ENCODE results near the gene AHNAK2.
"Not testable (repeated sequence)": the region's sequence is repeated elsewhere in the genome, so short reads cannot be mapped to it uniquely, and the experiment has no call there.

The AHNAK2 gene

DNA sequence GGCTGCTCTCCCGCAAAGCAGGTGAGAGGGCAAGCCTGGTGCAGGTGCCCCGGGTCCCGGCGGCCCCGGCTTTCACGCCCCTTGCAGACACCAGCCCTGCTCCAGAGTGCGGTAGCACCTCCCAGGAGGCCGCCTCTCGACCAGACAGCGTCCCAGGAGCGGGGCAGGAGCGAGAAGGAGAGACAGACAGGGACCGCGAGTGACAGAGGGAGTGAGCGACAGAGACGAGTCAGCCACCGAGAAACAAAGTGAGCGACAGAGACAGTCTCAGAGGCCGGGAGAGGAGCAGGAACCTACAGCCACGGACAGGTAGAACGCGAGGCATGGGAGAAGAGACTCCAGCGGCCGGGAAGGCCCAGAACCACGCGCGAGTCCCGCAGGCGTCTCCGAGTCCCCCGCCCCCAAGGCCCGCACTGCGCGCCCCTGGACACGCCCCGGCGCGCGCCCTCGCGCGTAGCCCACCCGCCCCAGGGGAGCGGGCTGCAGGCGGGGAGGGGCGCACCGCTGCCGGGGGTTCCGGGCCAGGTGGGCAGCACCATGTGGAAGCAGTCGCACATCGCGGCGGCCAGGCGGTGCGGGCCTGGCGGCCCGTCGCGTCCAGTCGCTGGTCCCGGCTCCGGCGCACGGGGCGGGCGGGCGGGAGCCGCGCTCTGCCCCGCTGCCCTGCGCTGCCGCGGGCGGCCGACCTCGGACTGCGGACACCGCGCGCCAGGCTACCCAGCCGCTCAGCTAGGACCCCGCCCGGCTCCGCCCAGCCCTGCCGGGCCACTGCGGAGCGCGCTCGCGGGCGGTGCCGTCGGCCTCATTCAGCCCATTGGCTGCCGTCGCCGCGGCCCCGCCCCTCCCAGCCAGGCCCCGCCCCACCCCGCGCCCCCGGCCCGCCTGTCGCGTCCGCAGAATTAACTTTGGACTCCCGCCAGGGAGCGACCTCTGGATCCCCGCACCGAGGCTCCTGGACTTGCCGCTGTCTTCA is at the start of gene AHNAK2:
Gene AHNAK2 (minus strand): TSS at position 694 of the 973 bp plus-strand sequence. CDS start 137 bp downstream, at position 557.
- peak; percentile 57 for DNase-seq

DNA sequence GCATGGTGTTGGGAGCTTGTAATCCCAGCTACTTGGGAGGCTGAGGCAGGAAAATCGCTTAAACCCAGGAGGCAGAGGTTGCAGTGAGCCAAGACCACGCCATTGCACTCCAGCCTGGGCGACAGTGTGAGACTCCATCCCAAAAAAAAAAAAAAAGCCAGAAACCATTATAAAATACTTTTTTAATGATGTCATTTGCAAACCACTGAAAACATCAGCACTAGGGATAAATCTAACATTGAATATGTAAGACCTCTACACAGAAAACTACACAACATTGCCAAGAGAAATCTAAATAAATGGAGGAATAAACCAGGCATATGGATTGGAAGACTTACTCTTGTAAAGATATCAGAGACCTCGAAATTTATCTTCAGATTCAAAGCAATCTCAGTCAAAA is 49.5 kb upstream of the AHNAK2 start:
- not testable (repeated sequence) for DNase-seq

DNA sequence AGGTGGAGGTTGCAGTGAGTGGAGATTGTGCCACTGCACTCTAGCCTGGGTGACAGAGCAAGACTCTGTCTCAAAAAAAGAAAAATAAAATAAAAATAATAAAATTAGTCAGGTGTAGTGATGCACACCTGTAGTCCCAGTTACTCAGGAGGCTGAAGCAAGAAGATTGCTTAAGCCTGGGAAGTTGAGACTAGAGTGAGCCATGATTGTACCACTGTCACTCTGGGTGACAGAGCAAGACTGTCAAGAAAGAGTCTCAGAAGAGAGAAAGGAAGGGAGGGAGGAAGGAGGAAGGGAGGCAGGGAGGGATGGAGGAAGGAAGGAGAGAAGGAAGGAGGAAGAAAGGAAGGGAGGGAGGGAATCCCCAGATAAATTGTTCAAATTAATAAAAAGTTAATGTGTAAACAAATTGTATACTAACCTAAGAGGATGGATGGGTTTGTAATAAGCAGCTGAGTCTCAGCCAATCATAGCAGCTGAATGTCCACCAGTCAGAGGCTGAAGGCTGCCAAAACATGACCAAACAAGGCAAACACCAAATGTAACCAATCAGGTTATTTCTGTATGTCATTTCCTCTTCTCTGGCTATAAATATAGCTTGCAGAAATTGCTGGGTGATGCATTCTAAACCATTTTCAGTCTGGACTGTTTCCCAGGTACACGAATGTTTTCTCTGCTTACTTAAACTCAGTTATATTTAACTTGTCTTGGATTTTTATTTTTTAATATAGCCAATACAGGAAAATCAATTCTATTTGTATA is 48.8 kb upstream of the AHNAK2 start:
- DNase-seq, result no peak

- no peak for DNase-seq
Observed at GRCh38 chr14:105026033-105026785, 48.0 kb upstream of the AHNAK2 start.

DNA sequence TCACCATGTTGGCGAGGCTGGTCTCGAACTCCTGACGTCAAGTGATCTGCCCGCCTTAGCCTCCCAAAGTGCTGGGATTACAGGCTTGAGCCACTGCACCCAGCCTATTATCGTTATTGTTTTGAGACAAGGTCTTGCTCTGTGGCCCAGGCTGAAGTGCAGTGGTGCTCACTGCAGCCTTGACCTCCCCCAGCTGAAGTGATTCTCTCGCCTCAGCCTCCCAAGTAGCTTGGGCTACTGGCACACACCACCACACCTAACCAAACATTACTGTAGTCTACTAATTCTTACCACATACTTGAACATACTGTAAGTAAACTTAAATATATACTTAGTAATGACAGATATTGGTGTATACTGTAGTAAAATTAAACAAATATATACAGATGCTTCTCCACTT is 47.3 kb upstream of the AHNAK2 start:
- DNase-seq, result no peak

GRCh38 chr14:105023791-105024480 is 45.8 kb upstream of the AHNAK2 start:
- no peak for DNase-seq

DNA sequence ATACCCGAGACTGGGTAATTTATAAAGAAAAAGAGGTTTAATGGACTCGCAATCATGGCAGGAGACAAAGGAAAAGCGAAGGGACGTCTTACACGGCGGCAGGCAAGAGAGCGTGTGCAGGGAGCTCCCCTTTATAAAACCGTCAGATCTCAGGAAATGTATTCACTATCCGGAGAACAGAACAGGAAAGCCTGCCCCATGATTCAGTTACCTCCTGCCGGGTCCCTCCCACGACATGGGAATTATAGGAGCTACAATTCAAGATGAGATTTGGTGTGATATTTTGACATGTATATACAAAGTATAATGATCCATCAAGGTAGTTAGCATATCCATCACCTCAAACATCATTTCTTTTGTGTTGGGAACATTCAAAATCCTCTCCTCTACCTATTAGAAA is 45.0 kb upstream of the AHNAK2 start:
- no peak for DNase-seq

DNA sequence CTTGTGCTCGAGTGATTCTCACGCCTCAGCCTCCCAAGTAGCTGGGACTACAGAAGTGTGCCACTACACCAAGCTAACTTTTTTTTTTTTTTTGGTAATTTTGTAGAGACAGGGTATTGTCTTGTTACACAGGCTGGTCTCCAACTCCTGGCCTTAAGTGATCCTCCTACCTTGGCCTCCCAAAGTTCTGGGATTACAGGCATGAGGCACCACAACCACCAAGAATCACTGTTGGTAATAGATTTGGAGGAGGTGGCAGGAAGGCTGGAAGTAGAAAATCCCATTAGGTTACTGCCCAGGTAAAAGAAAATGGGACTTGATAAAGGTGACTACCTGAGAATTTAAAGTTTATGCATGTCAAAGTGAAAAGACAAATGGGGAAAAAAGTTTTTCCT is 44.1 kb upstream of the AHNAK2 start:
- DNase-seq, result no peak

DNA sequence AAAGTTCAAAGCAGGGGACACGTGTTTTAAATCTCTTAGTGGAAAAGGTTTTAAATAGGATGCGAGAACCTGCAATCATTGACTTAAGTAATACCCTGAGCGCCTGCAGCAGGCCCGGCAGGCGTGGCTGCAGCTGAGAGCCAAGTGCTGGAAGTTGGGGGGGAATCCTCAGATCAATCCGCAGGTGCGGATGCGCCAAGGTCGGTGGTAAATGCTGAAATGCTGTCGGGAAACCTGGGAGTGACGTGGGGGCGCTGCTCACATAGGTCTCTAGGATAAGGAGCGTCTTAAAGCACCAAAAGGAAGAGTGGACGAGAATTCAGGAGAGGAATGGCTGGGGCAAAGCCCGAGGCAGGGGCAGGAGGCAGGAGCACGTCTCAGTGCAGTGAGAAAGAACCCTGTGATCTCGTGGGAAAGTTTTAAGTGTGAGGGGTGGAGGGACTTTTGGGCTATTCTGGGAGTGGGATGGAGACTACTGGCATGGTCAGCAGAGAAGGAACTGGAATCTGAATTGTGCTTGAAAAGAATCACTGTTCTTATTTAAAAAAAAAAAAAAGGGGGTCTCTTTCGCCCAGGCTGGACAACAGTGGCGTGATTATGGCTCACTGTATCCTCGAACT is 43.6 kb upstream of the AHNAK2 start:
- peak; percentile 58 for DNase-seq

GRCh38 chr14:105020815-105021655 is 42.9 kb upstream of the AHNAK2 start, which contains the start of gene CDCA4:
Gene CDCA4, minus strand, starts transcription at chr14:105021083. Its CDS starts 9,154 bp downstream, at chr14:105011929.
- DNase-seq, result peak; percentile 99

DNA sequence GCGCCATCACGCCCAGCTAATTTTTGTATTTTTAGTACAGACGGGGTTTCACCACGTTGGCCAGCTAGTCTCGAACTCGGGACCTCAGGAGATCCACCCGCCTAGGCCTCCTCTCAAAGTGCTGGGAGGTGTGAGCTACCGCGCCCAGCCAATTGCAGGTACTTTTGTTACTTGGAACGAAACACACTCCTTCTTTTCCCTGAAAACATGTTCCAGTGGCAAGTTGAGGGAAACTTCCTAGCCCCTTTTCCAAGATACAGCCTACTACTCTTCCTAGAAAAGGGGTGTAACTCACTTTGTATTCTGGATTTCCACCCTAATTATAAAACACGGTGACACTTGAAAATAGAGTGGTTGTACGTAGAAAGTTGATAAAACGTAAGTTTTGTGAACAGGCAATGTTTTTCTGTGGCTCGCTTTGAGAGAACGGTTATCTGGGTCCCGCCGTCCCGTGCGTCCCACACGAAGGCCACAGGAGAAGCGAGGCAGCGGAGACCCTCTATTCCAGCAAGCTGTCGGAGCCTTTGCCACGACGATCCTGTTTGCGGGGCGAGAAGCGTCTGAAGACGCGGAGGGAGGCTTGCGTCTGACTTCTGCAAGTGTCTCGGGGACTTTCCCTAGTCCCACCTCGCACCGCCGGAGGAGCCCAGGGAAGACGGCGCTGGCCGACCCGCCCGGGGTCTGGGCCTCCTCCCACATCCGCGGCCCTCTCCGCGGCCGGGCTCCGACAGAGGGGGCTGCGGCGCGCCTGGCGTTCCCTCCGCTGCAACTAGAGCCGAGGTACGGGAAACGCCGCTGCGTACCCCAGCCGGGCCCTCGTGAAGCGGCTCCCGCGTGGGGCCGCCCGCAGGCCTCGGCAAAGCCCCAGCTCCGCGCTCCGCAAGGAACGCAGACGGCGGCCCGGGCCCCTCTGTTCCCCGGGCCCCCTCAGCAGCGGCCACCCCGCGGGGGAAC is 42.0 kb upstream of the AHNAK2 start:
- DNase-seq, result peak; percentile 58

DNA sequence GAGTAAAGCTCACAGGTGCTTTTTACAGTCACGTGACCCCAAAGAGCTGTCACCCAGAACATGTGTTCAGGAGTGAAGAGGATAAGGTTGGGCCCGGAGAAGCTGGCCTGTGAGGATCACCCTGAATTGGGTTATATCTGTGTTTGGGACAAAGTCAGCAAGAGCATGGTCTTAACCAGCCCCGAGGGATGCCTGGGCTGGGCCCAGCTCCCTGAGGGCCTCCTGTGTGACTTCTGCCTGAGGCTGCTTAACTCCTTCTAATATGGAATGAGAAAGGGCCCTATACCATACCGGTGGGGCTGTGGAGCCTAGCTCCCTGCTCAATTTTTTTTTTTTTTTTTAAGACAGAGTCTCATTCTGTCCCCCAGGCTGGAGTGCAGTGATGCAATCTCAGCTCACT is 40.2 kb upstream of the AHNAK2 start:
- DNase-seq, result no peak

DNA sequence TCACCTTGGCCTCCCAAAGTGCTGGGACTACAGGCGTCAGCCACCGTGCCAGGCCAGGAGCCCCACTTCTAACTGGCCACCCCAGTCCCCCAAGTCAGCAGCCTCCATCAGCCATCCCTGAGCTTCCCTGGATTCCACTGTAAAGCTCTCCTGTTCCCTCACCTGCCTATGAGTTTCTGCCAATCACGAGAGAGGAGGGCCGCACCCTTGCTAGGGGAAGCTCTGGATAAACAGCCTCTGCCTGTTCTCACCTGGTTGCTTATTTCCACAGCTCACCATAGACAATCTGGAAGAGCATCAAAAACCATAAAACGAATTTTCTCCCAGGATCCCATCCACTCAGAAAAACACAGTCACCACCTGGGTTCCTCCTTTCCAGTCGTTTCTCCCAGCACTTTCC is 37.7 kb upstream of the AHNAK2 start:
- DNase-seq, result no peak

DNA sequence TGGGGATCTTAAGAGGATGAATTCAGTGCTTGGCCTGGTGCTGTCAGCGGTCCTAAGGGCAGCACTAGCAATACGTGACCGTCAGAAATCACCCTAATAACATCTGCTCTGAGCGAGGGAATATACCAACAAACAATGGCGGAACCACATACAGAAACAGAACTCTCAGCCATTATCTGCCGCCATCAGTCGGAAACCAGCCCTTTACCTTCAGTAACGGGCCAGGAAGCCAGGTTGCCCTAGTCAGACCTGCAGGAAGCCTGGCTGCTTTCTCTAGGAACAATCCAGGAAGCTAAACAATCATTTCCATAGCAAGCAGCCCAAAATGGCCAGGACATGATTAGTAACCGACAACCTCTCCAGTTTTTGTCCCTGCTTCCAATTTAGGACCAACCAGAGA is 37.1 kb upstream of the AHNAK2 start:
- peak; percentile 17 for DNase-seq

DNA sequence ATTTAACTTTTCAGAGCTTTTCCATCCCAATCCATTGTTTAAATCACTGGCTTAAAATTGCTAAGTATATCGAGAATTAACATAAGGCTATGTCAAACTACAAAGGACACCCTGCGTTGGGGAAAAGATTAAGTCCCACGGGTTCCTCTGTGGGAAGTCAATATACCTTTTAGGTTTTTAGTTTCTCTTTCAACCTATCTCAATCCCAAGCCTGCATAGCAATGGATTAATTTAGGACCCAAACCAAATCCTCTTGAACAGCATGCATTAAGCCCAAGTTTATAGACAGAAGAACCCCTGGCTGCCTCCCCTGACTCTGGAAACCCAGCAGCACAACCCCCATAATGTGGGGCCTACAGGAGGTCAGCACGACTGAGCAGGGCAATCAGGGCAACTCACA is 36.5 kb upstream of the AHNAK2 start:
- DNase-seq, result no peak

DNA sequence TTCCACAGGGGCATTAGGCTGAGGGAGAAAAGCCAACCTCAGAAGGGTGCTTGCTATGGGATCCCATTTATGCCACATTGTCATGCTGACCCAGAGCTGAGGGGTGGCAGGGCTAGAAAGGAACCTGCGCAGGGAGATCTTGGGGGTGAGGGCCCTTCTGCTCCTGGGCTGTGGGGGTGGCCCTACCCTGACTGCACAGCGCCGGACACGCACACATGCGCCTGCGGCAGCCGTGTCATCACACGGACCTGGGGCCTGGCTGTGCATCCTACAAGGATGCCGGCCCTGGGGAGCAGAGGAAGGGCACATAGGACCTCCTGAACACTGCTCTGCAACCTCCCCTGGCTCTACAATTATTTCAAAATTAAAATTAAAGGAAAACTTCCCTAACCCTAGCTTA is 35.9 kb upstream of the AHNAK2 start:
- DNase-seq, result no peak

GRCh38 chr14:105013150-105013785 is 35.1 kb upstream of the AHNAK2 start:
- DNase-seq, result no peak

GRCh38 chr14:105012171-105012985 is 34.2 kb upstream of the AHNAK2 start:
- DNase-seq, result peak; percentile 12

Measured in CD4-positive, alpha-beta T cell treated with Interleukin-6 for 4 hours (primary cell).